Esophagus squamous epithelium (tissue), 5 donors: ENCODE results near the gene NAT16. TPM values are rescaled to one million over a fixed set of nuclear protein-coding genes. Genes with fewer than 3 reads are reported as not detected.
A peak's percentile ranks its signal among the peaks of the same experiment; 100 is the strongest.

ENCODE experiments used
- DNase-seq: peaks from one replicate; lab custom pipeline; 2025; lab: John Stamatoyannopoulos, UW
- H3K27ac ChIP-seq, 4 donors: fragments of 200-600 bp; sonication (generic); one replicate each; pipeline ENCODE4 v1.5.1; 2016 to 2019; ENCODE audit warnings: mild to moderate bottlenecking in 1 of 4
- H3K27me3 ChIP-seq, 4 donors: fragments of 200-600 bp; sonication (generic); 1 replicate in 3 of 4; 2 replicates in 1 of 4; pipeline versions ENCODE4 v1.5.1 to v1.6.0; 2017 to 2021; ENCODE audit warnings: antibody characterized with exemption in 1 of 4
- H3K36me3 ChIP-seq, 3 donors: fragments of 200-600 bp; sonication (generic); one replicate each; pipeline ENCODE4 v1.5.1; 2016 to 2019
- H3K4me1 ChIP-seq, 3 donors: fragments of 200-600 bp; sonication (generic); one replicate each; pipeline ENCODE4 v1.5.1; 2017 to 2019
- H3K4me3 ChIP-seq, 4 donors: fragments of 200-600 bp; sonication (generic); 1 replicate in 3 of 4; 2 replicates in 1 of 4; pipeline ENCODE4 v1.5.1; 2016 to 2019; ENCODE audit warnings: mild to moderate bottlenecking in 2 of 4, moderate library complexity in 1 of 4
- H3K9me3 ChIP-seq, 3 donors: fragments of 200-600 bp; sonication (generic); one replicate each; pipeline ENCODE4 v1.5.1; 2016 to 2019
- POLR2A ChIP-seq, 4 donors: fragments of 450-650 bp; IDR thresholded peaks; one replicate each; pipeline ENCODE4 v1.6.1; 2017; ENCODE audit warnings: antibody characterized with exemption in 4 of 4, mild to moderate bottlenecking in 4 of 4, moderate library complexity in 3 of 4
- WGBS, 2 donors: methylation state at CpG; one replicate each; pipeline ENCODE4 v1.1.5; 2018; 5-methylcytosine and 5-hydroxymethylcytosine counted together
- intact Hi-C: fragments of 100-400 bp; cut with DNase I; formaldehyde crosslinking; loops from one replicate; pipeline ENCODE4 v1.15.0; 2022
- total RNA-seq, 4 donors: library from RNA; depleted of rRNA; stranded (reverse); fragments of >200 nt; gene quantifications; one replicate each; pipeline ENCODE4 v1.1.0, GENCODE V29; 2016
- TF ChIP-seq, protein P1 (sequence below), 6 experiments: fragments of 450-650 bp in 4 of 6; fragments of 200-600 bp in 2 of 6; sonication (generic) in 2 of 6; IDR thresholded peaks; one replicate each; pipeline ENCODE4 v1.5.1; 2016 to 2019; ENCODE audit warnings: antibody characterized with exemption in 6 of 6, mild to moderate bottlenecking in 4 of 6, moderate library complexity in 4 of 6
- donor health status: DM: yes; HTN: yes; CAD: no.

NAT16 gene
- total RNA-seq, 4 donors from 2014 or later: not detected

DNA sequence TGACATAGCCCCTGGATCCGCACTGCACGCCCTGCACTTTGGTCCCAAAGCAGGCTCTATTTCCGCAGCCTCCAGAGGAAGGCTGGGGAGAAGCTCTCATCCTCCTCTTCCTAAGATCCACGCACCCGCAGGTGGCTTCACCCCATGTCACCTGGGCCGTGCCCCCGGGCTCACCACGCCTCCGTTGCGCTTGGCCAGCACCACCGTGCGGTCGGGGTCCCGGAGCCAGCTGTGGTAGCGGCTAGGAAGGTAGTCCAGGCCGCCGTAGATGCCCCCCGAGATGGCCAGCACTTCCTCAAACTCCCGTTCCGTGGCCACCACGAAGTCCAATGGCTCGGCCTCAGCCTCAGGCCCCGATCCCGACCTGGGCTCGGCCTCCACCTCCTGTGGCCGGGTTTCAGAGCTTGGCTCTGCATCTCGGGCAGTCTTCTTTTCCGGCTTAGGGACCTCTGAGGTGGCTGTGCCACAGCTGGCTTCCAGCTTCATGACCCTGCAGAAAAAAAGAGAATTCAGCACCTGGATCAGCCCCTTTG, 5.7 kb downstream of the NAT16 start:
- peaks cover 28 to 100% (median 72%) of the 10 kb centered on the region in 4 donors for H3K27me3 ChIP-seq
- no peaks in the 10 kb centered on the region for H3K36me3 ChIP-seq
- no peak for DNase-seq
- no peak for TF ChIP-seq POLR2A (IDR thresholded peaks at IDR 0.05)
- TF ChIP-seq, protein P1, sequence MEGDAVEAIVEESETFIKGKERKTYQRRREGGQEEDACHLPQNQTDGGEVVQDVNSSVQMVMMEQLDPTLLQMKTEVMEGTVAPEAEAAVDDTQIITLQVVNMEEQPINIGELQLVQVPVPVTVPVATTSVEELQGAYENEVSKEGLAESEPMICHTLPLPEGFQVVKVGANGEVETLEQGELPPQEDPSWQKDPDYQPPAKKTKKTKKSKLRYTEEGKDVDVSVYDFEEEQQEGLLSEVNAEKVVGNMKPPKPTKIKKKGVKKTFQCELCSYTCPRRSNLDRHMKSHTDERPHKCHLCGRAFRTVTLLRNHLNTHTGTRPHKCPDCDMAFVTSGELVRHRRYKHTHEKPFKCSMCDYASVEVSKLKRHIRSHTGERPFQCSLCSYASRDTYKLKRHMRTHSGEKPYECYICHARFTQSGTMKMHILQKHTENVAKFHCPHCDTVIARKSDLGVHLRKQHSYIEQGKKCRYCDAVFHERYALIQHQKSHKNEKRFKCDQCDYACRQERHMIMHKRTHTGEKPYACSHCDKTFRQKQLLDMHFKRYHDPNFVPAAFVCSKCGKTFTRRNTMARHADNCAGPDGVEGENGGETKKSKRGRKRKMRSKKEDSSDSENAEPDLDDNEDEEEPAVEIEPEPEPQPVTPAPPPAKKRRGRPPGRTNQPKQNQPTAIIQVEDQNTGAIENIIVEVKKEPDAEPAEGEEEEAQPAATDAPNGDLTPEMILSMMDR (IDR thresholded peaks at IDR 0.05): no peak
- H3K4me1 ChIP-seq: peaks cover 24 to 59% (median 26%) of the 10 kb centered on the region in 3 donors
- 2 to 20% methylated on average over 5 to 10 of the region's 28 CpGs for WGBS, 2 donors
- no peak overlapping the region for H3K27ac ChIP-seq
- H3K9me3 ChIP-seq: no peaks in the 10 kb centered on the region
- intact Hi-C loops: no loop called here
- H3K4me3 ChIP-seq: no peak overlapping the region

DNA sequence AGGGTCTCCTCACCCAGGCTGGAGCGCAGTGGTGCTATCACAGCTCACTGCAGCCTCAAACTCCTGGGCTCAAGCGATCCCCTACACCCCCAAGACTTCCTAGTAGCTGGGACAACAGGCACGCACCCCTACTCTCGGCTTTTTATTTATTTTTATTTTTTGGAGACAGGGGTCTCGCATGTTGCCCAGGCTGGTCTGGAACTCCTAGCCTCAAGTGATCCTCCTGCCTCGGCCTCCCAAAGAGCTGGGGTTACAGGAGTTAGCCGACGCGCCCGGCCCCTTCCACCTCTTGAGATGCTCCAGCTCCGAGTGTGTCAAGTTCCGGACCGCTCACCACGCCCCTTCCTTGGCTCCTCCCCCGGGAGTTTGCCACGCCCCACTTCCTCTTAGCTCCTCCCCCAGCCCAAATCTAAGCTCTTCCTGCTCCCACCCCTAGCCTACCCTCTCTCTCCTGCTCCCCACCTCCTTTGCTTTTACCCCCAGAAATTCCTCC, 6.3 kb downstream of the NAT16 start:
- H3K27ac ChIP-seq: no peak overlapping the region
- H3K27me3 ChIP-seq: peaks cover 28 to 100% (median 71%) of the 10 kb centered on the region in 4 donors
- H3K9me3 ChIP-seq: no peaks in the 10 kb centered on the region
- peak overlapping the region in 2 of 4 donors; percentile 18 to 47 for H3K4me3 ChIP-seq
- H3K4me1 ChIP-seq: peaks cover 24 to 58% (median 24%) of the 10 kb centered on the region in 3 donors
- WGBS, 2 donors: 3 to 8% methylated on average over 16 of the region's 16 CpGs
- TF ChIP-seq, protein P1 (IDR thresholded peaks at IDR 0.05): no peak
- TF ChIP-seq POLR2A (IDR thresholded peaks at IDR 0.05): no peak
- H3K36me3 ChIP-seq: no peaks in the 10 kb centered on the region
- no peak for DNase-seq
- intact Hi-C loops: no loop called here

GRCh38 chr7:101172854-101173751, 7.0 kb downstream of the NAT16 start:
- H3K4me1 ChIP-seq: peaks cover 24 to 57% (median 24%) of the 10 kb centered on the region in 3 donors
- no peak overlapping the region for H3K27ac ChIP-seq
- H3K9me3 ChIP-seq: no peaks in the 10 kb centered on the region
- intact Hi-C loops: no loop called here
- WGBS, 2 donors: 2 to 6% methylated on average over 33 to 36 of the region's 53 CpGs
- TF ChIP-seq, protein P1 (IDR thresholded peaks at IDR 0.05): no peak
- TF ChIP-seq POLR2A (IDR thresholded peaks at IDR 0.05): no peak
- peaks cover 28 to 100% (median 74%) of the 10 kb centered on the region in 4 donors for H3K27me3 ChIP-seq
- H3K4me3 ChIP-seq: peak overlapping the region in 2 of 4 donors; percentile 18 to 47
- no peaks in the 10 kb centered on the region for H3K36me3 ChIP-seq
- no peak for DNase-seq

- no peaks in the 10 kb centered on the region for H3K36me3 ChIP-seq
- H3K4me1 ChIP-seq: peaks cover 24 to 57% (median 24%) of the 10 kb centered on the region in 3 donors
- intact Hi-C loops: no loop called here
- no peak for DNase-seq
- WGBS, 2 donors: 0 to 4% methylated on average over 16 to 17 of the region's 79 CpGs
- H3K27ac ChIP-seq: no peak overlapping the region
- peak overlapping the region in 1 of 4 donors; percentile 44 for H3K4me3 ChIP-seq
- no peak for TF ChIP-seq POLR2A (IDR thresholded peaks at IDR 0.05)
- TF ChIP-seq, protein P1 (IDR thresholded peaks at IDR 0.05): no peak
- peaks cover 28 to 100% (median 75%) of the 10 kb centered on the region in 4 donors for H3K27me3 ChIP-seq
- no peaks in the 10 kb centered on the region for H3K9me3 ChIP-seq
These were observed 7.9 kb downstream of the NAT16 start for GRCh38 chr7:101172005-101172853.
